ENCODE data around the gene SH3BGRL. TPM values are rescaled to one million over a fixed set of nuclear protein-coding genes. Genes with fewer than 3 reads are reported as not detected.
"Not testable (repeated sequence)": the region's sequence is repeated elsewhere in the genome, so short reads cannot be mapped to it uniquely, and the experiment has no call there.

Gene SH3BGRL
- polyA plus RNA-seq, 3 donors: 203 to 374 (median 318) TPM

GRCh38 chrX:81338924-81339323 lies 137.0 kb downstream of the SH3BGRL start:
- H3K27me3 Mint-ChIP-seq (ENCODE audit: low read depth in 3 of 3): peaks cover 0 to 2% (median 0%) of the 10 kb centered on the region in 3 donors
- peaks cover 1% of the 10 kb centered on the region for H3K4me1 Mint-ChIP-seq
- intact Hi-C loops (cut with micrococcal nuclease): no loop called here
- H3K4me2 ChIP-seq (replicated peaks; ENCODE audit: extremely low read depth, low read length, poor library complexity, severe bottlenecking): no peak overlapping the region
- H2AFZ ChIP-seq (ENCODE audit: insufficient read depth, low read depth, low read length, poor library complexity, severe bottlenecking): no peak overlapping the region
- no peaks in the 10 kb centered on the region for H3K27me3 ChIP-seq (ENCODE audit: control insufficient read depth in 2 of 2, insufficient read depth in 2 of 2, low read length in 2 of 2)
- no peak overlapping the region for H3K9ac ChIP-seq (ENCODE audit: insufficient read depth, low read length, poor library complexity, severe bottlenecking)
- TF ChIP-seq CTCF (IDR thresholded peaks at IDR 0.05): no peak
- no CpG with 5 or more reads among the region's 1 CpG for WGBS (ENCODE audit: insufficient coverage)
- H3K4me3 Mint-ChIP-seq: no peak overlapping the region
- H3K27ac Mint-ChIP-seq: no peak overlapping the region
- peaks cover 18 to 19% of the 10 kb centered on the region in 2 donors for H3K36me3 Mint-ChIP-seq
- H3K9me3 ChIP-seq (replicated peaks in 1 of 2; ENCODE audit: control insufficient read depth in 1 of 2, insufficient read depth in 1 of 2, low read length in 2 of 2): peaks cover 0 to 5% of the 10 kb centered on the region in 2 donors
- H3K79me2 ChIP-seq (ENCODE audit: insufficient read depth, low read length): no peaks in the 10 kb centered on the region
- peaks cover 3 to 14% (median 6%) of the 10 kb centered on the region in 7 donors for H3K9me3 Mint-ChIP-seq
- no peak overlapping the region for H3K4me3 ChIP-seq (replicated peaks in 1 of 3; ENCODE audit: low read depth in 2 of 3, low read length in 3 of 3)
- no peaks in the 10 kb centered on the region for H3K36me3 ChIP-seq (replicated peaks in 1 of 2; ENCODE audit: control insufficient read depth in 1 of 2, insufficient read depth in 2 of 2, low read length in 2 of 2)
- H3K27ac ChIP-seq (ENCODE audit: low read depth in 1 of 2, low read length in 2 of 2): no peak overlapping the region
- H4K20me1 ChIP-seq (ENCODE audit: insufficient read depth, low read length): no peaks in the 10 kb centered on the region
- no peak for DNase-seq
- no peaks in the 10 kb centered on the region for H3K4me1 ChIP-seq (ENCODE audit: control insufficient read depth in 1 of 2, insufficient read depth in 2 of 2, low read length in 2 of 2)

DNA sequence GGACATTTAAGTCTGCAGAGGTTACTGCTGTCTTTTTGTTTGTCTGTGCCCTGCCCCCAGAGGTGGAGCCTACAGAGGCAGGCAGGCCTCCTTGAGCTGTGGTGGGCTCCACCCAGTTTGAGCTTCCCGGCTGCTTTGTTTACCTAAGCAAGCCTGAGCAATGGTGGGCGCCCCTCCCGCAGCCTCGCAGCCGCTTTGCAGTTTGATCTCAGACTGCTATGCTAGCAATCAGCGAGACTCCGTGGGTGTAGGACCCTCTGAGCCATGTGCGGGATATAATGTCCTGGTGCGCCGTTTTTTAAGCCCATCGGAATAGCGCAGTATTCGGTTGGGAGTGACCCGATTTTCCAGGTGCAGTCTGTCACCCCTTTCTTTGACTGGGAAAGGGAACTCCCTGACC lies 143.4 kb downstream of the SH3BGRL start:
- H3K27me3 Mint-ChIP-seq (ENCODE audit: low read depth in 3 of 3); H3K36me3 Mint-ChIP-seq; H3K27ac ChIP-seq (ENCODE audit: low read depth in 1 of 2, low read length in 2 of 2); H3K9me3 ChIP-seq (replicated peaks in 1 of 2; ENCODE audit: control insufficient read depth in 1 of 2, insufficient read depth in 1 of 2, low read length in 2 of 2); H3K79me2 ChIP-seq (ENCODE audit: insufficient read depth, low read length); H3K36me3 ChIP-seq (replicated peaks in 1 of 2; ENCODE audit: control insufficient read depth in 1 of 2, insufficient read depth in 2 of 2, low read length in 2 of 2); H3K4me3 Mint-ChIP-seq; H2AFZ ChIP-seq (ENCODE audit: insufficient read depth, low read depth, low read length, poor library complexity, severe bottlenecking); H3K27me3 ChIP-seq (ENCODE audit: control insufficient read depth in 2 of 2, insufficient read depth in 2 of 2, low read length in 2 of 2); H4K20me1 ChIP-seq (ENCODE audit: insufficient read depth, low read length); DNase-seq; H3K4me3 ChIP-seq (replicated peaks in 1 of 3; ENCODE audit: low read depth in 2 of 3, low read length in 3 of 3); H3K9ac ChIP-seq (ENCODE audit: insufficient read depth, low read length, poor library complexity, severe bottlenecking); intact Hi-C loops (cut with micrococcal nuclease); H3K4me2 ChIP-seq (replicated peaks; ENCODE audit: extremely low read depth, low read length, poor library complexity, severe bottlenecking): not testable (repeated sequence)
- H3K27ac Mint-ChIP-seq: peak overlapping the region in 1 of 7 donors; percentile 73
- peaks cover 0 to 22% (median 5%) of the 10 kb centered on the region in 7 donors for H3K9me3 Mint-ChIP-seq
- H3K4me1 ChIP-seq (ENCODE audit: control insufficient read depth in 1 of 2, insufficient read depth in 2 of 2, low read length in 2 of 2): peaks cover 21 to 22% of the 10 kb centered on the region in 2 donors
- H3K4me1 Mint-ChIP-seq: peaks cover 26% of the 10 kb centered on the region
- WGBS (ENCODE audit: insufficient coverage): 98% methylated on average over 11 of the region's 14 CpGs

Other genes starting within 250 kb of the SH3BGRL start
- under 1 TPM in 2 of 3 donors, not detected in 1; 0.20 to 0.86 TPM for gene HMGN5, start 189 bp upstream of the SH3BGRL start, polyA plus RNA-seq